GM13977 (cell line): ENCODE data around the gene LPAR1.
"Not testable (repeated sequence)": the region's sequence is repeated elsewhere in the genome, so short reads cannot be mapped to it uniquely, and the experiment has no call there.

Experiments used
- DNase-seq: peaks from one replicate; pipeline ENCODE4 v3.0.0; 2012; ENCODE audit warnings: low spot score
- in situ Hi-C: fragments of 300-500 bp; cut with MboI; formaldehyde crosslinking; loops from one replicate; pipeline ENCODE4 v1.12.0; 2022; ENCODE audit warnings: low sequenced_read_pairs, low pct_unique_long_range_greater_than_20kb, mixed read lengths, inconsistent platforms; ENCODE audit not compliant: unreplicated experiment
- TF ChIP-seq, protein P1 (sequence below): IDR thresholded peaks from 2 replicates; pipeline ENCODE4 v1.5.1; 2012; ENCODE audit warnings: mild to moderate bottlenecking, control low read depth; ENCODE audit not compliant: insufficient read depth; ENCODE audit errors: extremely low read depth, missing control alignments

LPAR1 gene

DNA sequence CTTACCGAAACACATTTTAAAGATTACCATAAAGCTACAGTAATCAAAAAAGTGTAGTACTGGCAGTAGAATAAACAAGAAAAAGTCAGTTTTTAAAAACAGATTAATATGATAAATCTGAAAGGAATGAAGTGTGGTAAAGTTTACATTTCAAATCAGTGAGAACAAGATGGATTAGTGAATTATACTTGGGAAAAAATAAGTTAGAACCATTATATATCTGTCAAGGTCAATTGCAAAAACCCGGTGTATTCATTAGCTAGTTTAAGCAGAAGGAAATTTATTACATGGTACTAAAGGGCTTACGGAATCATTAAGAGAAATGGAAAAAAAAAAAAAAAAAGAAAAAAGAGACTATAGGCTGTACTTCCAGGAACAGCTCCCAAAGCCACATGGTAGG lies 205.3 kb downstream of the LPAR1 start:
- in situ Hi-C loops, result no loop called here
- no peak for DNase-seq
- TF ChIP-seq, protein P1, sequence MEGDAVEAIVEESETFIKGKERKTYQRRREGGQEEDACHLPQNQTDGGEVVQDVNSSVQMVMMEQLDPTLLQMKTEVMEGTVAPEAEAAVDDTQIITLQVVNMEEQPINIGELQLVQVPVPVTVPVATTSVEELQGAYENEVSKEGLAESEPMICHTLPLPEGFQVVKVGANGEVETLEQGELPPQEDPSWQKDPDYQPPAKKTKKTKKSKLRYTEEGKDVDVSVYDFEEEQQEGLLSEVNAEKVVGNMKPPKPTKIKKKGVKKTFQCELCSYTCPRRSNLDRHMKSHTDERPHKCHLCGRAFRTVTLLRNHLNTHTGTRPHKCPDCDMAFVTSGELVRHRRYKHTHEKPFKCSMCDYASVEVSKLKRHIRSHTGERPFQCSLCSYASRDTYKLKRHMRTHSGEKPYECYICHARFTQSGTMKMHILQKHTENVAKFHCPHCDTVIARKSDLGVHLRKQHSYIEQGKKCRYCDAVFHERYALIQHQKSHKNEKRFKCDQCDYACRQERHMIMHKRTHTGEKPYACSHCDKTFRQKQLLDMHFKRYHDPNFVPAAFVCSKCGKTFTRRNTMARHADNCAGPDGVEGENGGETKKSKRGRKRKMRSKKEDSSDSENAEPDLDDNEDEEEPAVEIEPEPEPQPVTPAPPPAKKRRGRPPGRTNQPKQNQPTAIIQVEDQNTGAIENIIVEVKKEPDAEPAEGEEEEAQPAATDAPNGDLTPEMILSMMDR, result no peak

GRCh38 chr9:110830495-110830894 lies 207.8 kb downstream of the LPAR1 start:
- in situ Hi-C loops, result no loop called here
- TF ChIP-seq, protein P1, result no peak
- DNase-seq, result no peak

- DNase-seq, result no peak
- in situ Hi-C loops, result no loop called here
- TF ChIP-seq, protein P1, result no peak
These were observed 210.0 kb downstream of the LPAR1 start for GRCh38 chr9:110828264-110828663.

DNA sequence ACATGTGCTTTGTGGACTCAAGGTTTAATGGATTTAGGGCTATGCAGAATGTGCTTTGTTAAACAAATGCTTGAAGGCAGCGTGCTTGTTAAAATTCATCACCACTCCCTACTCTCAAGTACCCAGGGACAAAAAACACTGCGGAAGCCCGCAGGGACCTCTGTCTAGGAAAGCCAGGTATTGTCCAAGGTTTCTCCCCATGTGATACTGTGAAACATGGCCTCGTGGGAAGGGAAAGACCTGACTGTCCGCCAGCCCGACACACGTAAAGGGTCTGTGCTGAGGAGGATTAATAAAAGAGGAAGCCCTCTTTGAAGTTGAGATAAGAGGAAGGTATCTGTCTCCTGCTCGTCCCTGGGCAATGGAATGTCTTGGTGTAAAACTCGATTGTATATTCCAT lies 211.9 kb downstream of the LPAR1 start:
- DNase-seq, result not testable (repeated sequence)

GRCh38 chr9:110825950-110826349 lies 212.3 kb downstream of the LPAR1 start:
- in situ Hi-C loops, result no loop called here
- TF ChIP-seq, protein P1, result no peak
- DNase-seq, result no peak

More for the DNA sequence above, 211.9 kb downstream of the LPAR1 start:
- in situ Hi-C loops, result not testable (repeated sequence)

- in situ Hi-C loops, result not testable (repeated sequence)
These were observed 213.1 kb downstream of the LPAR1 start for GRCh38 chr9:110825129-110825528.

More at GRCh38 chr9:110825129-110825528, 213.1 kb downstream of the LPAR1 start:
- not testable (repeated sequence) for DNase-seq
